ELF-1 (cell line): ENCODE data around the gene KXD1.
"Not testable (repeated sequence)": the region's sequence is repeated elsewhere in the genome, so short reads cannot be mapped to it uniquely, and the experiment has no call there.

ENCODE experiments used
- DNase-seq: peaks from one replicate; pipeline ENCODE4 v3.0.0-alpha.2; 2016; ENCODE audit warnings: low read depth, low spot score

Gene KXD1

DNA sequence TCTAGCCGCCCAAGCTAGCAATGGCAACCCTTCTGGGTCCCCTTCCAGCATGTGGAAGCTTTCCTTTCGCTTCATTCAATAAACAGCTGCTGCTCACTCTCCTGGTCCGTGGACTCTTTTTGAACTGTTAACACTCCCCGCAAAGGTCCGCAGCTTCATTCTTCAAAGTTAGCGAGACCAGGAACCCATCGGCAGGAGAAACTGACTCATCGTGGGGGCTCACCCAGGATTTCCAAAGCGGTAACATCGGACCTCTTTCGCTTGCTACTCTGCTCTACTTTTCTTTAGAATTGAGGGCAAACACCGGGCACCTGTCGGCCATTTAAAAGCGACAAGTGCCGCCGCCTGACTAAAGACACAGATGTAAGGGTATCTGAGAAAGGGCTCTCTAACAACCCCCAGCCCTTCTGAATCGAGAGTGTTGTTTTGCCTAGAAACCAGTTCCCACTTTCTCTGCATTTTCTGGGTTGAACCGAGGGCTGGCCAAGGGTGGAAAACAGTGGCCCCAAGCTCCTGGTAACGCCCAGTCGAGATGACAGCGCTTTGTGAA lies 19.8 kb downstream of the KXD1 start:
- DNase-seq: no peak

DNA sequence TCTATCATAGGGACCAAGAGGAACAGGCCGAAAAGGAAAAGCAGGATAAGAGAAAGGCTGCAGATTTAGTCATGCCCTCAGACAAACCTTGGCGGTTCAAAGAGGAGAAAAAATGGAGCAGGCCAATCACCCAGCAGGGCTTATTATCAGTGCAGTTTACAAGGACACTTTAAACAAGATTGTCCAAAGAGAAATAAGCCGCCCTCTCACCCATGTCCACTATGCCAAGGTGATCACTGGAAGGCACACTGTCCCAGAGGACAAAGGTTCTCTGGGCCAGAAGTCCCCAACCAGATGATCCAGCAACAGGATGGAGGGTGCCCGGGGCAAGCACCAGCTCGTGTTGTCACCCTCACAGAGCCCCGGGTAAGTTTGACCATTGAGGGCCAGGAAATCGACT lies 22.6 kb downstream of the KXD1 start:
- DNase-seq: no peak

DNA sequence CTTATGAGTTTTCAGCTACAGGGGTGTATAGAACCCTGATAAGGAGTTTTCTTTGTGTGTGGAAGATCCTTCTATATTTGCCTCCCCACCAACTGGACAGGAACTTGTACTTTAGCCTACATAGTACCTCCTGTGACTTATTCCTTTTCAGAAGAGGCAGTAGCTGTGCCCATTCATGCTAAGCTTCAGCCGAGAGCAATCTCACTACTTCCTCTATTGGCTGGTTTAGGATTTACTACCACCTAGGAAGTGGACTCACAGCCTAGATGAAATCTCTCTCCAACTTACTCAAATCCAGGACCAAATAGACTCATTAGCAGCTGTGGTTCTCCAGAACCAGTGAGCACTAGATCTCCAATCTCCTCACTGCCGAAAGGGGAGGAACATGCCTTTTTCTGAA lies 28.6 kb downstream of the KXD1 start:
- DNase-seq: no peak

DNA sequence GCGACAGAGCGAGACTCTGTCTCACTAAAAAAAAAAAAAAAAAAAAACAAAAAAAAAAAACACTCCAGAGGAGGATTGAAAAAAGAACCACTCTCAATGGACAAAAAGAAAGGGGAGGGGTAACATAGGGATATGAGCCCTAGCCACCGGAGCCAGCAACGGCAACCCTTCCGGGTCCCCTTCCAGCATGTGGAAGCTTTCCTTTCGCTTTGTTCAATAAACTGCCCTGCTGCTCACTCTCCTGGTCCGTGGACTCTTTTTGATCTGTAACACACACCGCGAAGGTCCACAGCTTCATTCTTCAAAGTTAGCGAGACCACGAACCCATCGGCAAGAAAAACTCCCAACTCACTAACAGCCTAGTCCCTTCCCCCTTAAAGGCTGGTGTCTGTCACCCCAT lies 29.9 kb downstream of the KXD1 start:
- DNase-seq: no peak

DNA sequence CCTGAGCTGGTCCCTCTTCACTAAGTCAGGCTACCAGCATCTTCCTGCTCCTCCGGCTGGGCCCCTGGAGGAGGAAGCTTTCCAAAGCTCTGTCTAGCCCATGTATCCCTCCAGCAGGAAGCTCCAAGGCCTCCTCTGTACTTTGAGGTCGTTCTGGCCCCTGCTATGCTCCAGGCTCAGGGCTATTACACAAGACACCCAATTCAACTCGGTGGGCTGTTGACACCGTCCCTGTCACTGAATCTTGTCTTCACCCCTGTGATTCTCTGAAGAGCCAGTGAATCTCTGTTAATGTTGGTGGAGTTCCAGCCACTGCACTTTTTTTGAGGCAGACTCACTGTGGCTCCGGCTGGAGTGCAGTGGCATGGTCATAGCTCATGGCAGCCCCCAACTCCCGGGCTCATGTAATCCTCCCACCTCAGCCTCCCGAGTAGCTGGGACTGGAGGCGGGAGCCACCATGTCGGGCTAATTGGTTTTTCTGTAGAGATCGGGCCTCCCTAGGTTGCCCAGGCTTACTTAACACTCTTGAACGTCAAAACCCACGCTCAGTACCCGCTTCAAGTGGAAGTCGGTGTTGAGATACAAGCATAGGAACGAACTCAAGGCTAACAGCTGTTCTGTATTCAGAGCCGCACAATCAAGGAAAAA lies 30.4 kb downstream of the KXD1 start:
- DNase-seq: no peak

DNA sequence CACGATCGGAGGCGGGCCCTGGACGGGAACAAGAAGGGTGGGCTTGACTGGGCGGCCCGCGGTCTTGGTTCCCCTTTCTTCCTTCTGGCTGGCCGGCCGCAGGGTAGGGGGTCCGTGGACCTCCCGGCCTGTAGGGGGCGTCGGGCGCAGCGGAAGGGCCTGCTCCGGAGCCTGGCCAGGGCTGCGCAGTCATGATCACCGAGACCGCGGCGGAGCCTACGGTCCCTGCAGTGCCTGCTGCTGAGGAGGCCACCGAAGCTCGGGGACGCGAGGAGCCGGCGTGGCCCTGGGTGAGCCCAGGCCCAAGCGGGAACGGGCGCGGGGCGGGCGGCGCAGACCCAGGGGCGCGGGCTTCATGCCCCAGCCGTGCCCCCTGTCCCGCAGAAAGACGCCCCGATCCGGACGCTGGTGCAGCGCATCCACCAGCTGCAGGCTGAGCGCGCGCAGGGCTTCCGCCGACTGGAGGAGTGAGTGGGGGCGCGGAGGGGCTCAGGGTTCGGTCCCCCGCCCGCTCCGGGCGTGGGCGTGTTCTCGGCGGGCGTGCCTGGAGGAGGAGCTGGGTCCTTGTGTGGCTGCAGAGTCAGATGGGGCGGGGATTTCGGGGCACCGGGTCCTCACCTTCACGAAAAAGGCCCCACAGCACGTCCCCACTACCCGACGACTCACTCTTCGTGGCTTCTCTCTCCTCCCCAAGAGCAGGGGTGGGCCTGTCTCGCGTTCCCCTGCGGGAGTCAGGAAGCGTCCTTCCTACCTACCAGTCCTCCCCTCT lies 31.1 kb downstream of the KXD1 start, which contains the start of gene REX1BD:
Gene REX1BD, plus strand, starts transcription at position 188 of the 769 bp plus-strand sequence. Its CDS starts 4 bp downstream, at position 192.
- DNase-seq: peak; percentile 93

DNA sequence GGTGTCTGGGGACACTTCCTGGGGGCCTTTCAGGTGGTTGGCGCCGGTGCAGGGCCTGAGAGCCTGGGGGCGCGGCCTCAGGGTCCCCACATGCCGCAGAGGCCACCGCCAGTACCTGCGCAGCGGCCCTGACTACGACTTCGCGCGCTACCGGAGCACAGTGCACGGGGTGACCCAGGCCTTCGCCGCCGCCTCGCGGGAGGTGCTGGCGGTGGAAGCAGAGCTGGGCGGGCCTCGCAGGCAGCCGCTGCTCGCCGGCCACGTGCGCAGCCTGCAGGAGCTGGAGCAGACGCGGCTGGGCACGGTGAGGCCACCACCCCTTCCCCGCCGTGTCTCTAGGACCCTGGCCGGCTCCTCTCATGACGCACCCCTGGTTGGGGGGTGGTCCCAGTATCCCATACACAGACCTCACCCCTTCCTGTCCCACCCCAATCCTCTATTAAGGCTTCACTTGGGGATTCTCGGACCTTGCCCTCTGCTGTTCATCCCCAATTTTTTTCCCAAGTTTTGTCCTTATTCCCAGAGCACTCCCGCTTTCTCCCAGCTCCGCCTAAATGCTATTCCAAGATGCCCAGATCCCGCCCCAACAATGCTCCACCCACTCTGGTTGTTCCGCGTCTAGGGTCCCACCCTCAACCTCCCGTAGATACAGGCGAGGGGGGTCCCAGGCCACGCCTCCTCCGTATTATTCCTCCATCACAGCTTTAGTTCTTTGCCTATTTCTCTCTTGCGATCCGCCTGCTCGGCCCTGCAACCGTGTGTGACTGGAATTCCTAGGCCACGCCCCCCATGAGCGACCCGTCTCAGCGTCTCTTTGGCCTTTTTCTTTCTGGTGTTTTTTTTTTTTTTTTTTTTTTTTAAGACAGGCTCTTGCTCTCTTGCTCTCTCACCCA lies 32.0 kb downstream of the KXD1 start:
- DNase-seq: peak; percentile 92

DNA sequence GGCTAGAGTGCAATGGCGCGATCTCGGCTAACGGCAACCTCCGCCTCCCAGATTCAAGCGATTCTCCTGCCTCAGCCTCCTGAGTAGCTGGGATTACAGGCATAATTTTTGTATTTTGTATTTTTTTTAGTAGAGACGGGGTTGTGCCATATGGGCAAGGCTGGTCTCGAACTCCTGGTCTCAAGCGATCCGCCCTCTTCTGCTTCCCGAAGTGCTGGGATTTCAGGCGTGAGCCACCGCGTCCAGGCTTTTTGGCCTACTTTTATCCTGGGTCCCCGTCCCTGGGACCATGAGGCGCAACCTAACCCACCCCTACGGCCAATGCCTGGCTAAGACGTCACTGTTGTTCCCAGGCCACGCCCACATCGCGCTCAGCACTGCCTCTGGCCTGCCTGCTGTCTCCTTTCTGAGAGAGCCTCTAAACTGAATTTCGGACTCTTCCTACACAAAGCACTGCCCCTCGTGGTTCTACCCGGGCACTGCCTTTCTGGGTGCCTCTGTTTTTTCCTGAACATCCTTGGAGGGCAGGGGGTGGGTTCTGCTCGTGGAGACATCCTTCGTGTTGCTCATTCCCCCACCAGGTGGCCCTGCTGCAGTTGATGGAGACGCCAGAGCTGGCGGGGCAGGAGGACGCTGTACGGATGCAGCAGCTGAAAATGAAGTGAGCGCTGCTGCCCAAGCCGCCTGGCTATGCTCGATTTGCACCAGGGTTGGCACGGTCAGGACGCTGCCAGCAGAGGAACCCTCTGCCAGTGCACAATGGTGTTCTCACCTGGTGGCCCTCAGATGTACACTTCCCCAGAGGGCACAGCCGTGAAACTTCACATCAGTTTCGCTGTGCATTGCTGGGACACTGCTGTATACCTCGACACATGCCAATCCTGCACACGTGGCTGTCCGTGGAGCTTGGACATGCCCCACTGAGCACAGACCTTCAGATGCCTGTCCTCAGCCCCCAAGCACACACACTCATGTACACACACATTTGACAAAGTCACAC lies 32.9 kb downstream of the KXD1 start:
- peak; percentile 99 for DNase-seq

DNA sequence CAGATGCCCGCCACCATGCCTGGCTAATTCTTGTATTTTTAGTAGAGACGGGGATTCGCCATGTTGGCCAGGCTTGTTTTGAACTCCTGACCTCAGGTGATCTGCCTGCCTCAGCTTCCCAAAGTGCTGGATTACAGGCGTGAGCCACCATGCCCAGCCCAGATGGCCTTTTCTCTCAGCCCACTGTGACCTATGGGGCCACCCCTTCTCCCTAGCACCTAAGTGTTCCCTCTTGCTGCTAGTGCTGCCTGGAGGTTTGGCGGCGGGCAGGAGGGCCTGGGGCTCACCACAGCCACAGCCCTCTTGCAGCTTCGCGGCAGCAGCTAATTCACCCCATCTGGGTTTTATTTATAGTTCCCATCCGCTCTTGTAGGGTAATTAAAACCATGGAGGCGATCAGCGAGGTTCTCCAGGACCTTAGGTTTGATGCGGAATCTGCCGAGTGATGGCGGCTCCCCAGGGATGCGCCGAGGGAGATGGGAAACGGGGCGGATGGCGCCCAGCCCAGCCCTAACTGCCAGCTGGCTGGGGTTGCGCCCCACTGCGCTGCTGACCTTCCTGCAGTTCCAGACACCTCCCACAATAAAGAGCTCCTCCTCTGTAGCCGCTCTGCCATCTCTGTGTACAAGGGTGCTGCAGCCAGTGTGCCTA lies 34.2 kb downstream of the KXD1 start:
- no peak for DNase-seq

DNA sequence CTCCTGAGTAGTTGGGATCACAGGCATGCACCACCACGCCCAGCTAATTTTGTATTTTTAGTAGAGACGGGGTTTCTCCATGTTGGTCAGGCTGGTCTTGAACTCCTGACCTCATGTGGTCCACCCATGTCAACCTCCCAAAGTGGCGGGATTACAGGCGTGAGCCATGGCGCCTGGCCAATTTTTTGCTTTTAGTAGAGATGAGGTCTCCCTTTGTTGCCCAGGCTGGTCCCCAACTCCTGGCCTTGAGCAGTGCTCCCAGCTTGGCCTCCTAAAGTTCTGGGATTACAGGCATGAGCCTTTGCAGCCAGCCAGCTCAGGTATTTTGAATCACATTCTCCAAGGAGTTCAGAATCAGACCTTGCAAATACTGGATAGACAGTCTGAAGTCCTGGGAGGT lies 35.1 kb downstream of the KXD1 start:
- not testable (repeated sequence) for DNase-seq

DNA sequence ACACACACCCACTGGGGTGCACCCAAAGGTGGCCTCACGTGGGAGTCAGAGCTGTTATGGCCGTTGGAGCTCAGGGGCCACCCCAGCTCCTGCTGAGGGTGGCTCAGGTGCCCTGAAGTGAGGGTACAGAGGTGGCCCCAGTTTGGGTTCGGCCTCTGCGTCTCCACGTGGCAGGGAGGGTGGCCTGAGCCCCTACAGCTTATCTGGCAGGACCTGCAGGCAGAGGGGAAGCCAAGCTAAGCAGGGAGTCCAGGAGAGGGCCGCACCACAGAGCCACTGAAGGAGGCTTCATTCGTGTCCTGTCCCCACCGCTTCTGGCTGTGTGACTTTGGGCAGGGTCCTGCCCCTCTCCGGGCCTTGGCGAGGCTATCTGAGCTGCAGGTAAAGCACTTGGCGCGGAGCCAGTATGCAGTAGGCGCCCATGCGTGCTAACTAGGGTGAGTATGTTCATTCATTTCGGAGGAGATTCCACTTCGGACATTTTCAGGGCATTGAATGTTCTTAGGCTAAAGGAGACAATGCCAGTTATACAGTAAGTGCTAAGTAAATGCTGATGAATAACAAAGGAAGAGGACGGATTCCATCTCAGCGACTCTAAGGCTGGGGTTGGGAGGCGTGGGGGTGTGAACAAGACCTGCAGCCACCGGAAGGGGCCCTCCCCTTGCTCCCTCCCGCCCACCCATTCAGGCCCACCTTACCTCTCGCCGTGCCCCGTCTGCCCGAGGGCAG lies 35.9 kb downstream of the KXD1 start:
- peak; percentile 63 for DNase-seq

DNA sequence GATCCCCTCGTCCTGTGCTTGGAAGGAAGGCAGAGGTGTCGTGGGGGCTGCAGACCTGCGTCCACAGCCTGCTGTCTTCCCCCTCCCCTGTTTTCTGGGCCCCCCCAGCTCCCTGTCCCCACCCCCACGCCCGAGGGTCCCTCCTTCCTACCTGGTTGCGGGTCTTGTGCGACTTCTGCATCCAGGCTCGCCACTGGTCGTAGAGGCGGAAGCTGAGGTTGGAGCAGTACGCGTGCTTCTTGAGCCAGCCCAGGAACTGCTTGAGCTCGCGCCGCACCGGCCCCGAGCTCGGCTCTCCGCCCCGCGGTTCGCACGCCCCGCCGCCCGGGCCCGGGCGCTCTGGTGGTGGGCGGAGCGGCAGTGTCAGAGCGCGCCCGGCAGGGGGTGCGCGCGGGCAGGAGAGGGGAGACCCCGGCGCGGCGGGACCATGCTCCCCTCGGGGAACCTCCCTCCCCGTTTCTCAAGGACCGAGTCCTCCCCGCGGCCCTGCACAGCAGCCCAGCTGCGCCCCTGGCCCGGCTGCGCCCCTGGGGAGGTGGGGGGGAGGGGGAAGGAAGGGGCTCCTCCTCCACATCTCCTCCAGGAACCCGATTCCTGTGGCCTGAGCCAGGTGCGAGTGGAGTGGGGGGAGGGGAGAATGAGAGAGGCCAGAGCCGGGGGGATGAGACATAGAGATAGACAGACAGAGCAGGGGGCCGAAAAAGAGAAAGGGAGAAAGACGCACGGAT lies 36.6 kb downstream of the KXD1 start:
- DNase-seq: peak; percentile 84

DNA sequence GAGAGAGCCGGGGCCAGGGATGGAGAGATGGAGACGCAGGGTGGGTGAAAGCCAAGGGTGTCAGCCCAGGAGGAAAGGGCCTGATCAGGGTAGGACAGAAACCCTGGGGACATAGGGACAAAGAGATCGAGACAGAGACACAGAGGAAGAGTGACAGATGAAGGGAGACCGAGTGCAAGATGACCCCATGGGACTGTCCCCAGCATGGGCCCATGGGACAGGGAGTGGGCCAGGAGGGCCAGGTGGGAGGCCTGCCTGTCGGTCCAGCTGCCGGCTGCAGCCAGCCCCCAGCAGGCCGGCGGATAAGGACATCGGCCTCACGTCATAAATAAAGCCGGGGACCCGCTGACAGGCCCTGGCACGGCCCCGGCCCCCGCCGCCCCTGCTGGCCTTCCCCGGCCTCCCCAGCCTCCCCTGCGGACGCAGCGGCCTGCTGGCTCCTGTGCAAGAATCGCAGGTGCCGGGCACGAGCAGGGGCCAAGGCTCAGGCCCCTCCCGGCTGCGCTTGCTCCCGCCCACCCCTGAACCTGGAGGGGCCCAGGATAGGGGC lies 37.2 kb downstream of the KXD1 start:
- DNase-seq: no peak

DNA sequence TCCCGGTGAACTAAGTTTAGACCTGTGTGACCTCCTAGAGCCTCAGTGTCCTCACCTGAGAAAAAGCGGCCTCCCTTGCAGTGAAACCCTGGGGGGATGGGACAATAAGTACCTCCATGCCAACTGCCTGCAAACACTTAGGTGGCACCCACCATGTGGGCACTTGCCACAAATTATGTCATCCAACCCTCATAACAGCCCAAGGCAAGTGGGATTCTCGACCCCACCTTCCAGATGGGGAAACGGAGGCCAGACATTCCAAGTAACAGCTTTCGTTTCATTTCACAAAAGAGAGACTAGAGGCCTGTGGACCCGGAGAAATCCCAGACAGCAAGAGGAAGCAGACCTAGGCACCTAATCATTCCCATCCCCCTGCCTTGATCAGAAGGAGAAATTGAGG lies 37.8 kb downstream of the KXD1 start:
- no peak for DNase-seq

DNA sequence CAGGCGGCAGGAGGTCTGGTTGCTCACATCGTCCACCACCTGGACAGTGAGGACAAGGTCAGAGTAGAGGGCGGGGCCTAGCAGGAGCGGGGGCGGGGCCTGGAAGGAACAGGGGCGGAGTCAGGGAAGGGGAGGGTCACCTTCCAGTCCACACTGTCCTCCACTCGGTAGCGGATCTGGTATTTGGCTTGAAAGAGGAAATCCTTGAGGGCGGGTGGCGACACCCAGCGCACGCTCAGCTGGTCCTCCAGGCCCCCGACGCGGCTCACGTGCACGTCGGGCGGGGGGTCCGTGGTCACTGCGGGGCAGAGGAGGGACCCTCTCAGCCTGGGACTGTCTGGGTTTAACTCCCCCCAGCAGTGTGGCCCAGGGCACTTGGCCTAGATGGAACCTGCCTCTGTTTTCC lies 39.1 kb downstream of the KXD1 start:
- peak; percentile 80 for DNase-seq

DNA sequence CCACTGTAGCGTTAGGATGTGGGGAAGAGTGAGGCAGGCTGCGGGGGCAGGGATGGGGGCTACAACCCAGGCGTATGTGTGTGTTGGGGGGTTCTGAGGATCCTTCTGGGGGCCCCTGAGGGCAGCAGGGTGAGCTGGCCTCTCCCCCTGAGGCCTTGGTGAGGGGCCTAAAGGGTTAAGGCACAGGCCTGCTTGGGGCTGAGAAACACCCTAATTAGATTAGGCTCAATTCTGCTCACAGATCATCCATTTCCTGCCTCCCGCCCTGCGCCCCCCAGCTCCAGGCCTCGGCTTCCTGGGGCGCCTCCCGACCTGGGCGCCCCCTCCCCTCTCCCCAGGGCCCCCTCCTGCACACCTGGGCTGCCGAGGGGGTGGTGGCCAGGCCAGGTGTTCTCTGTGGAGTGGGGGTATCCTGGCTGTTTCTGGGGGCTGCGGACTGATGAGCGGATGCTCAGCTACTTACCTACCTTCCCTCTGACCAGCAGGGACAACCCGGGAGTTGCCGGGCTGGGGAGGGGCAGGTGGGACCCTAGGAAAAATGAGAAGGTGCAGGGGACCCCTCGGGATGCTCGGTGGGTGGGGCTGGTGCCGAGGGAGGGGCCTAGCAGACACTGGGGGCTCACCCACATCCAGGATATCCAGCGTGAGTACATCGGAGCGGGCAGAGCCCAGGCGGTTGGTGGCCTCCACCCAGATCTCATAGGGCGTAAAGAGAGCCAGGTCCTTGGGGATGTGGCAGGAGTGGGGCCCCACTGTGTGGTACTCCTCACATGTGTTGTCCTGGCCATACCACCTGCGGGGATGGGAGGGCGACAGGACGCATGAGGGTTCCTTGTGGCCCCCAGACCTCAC lies 40.4 kb downstream of the KXD1 start:
- DNase-seq: no peak

DNA sequence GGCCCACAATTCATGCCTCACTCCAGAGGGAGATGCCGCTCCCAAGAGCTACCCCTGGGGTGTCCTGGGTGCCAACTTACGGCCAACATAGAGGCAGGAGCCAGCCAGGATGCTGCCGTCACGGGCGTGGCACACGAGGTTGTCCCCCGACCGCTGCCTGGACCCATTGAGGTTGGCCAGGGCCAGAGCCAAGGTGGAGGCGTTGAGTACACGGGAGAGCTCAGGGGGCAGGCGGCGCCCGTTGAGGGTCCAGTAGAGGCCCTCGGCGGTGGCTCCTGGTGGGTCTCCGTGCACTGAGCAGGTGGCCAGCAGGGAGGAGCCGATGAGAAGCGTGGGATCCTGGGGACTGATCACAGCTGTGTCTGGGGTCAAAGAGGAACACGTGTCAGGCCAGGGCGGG lies 41.8 kb downstream of the KXD1 start:
- DNase-seq: no peak
